Stimulated activated CD4-positive, alpha-beta T cell treated with anti-CD3 and anti-CD28 coated beads, Interleukin-1b, Interleukin-23, amount 100 ng/mL, for 1 hour (primary cell): ENCODE results near the gene FKBP10.
"Not testable (repeated sequence)": the region's sequence is repeated elsewhere in the genome, so short reads cannot be mapped to it uniquely, and the experiment has no call there.

ENCODE experiments used
- DNase-seq, 2 donors: peaks; one replicate each; pipeline ENCODE4 v3.0.0-alpha.2; 2020; ENCODE audit warnings: low read depth in 2 of 2

Gene FKBP10

GRCh38 chr17:41810659-41811548 is 1.9 kb upstream of the FKBP10 start:
- peak in 1 of 2 donors; percentile 10 for DNase-seq

DNA sequence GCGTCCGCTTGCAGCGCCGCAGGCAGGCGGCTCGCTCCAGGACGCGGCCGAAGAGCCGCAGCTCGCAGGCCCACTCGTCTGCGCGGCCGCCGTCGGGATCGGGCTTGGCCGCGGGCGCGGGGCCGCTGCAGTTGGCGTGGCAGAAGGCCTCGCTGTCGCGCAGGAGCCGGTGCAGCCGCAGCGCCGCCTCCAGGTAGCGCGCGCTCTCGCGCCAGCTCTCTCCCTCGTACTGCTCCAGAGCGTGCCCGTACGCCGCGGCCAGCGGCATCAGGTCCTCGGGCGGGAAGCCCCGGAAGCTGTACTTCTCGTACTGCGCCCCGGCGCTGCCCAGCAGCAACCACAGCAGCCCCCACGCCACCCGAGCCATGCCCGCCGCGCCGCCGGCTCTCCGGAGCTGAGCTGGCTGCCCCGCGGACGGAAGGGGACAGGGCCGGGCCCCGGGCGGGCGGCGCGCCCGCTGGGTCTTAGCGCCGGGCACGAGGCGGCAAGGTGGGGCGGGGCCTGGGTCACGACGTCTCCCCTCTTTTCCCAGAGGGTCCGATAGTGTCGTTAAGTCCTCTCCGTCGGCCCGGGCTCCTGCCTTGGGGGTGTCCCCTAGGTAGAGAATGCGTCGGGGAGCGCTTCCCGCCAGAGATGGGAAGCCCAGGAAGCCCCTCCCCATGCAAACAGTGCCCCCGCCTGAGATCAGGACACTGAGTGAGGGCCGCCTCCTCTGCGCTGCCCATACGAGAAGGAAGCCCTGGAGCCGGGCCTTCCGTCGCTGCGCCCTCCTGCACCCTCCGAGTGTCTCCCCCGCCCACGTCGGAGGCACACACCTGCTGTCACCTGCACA is 1.0 kb upstream of the FKBP10 start, which contains the start of gene P3H4:
Gene P3H4, minus strand, starts transcription at position 401 of the 832 bp plus-strand sequence. Its CDS starts 34 bp downstream, at position 367.
- DNase-seq: peak; percentile 29 to 46

- DNase-seq: no peak
Observed at GRCh38 chr17:41813152-41813680, 412 bp downstream of the FKBP10 start.

GRCh38 chr17:41813699-41814124 is 908 bp downstream of the FKBP10 start:
- no peak for DNase-seq

DNA sequence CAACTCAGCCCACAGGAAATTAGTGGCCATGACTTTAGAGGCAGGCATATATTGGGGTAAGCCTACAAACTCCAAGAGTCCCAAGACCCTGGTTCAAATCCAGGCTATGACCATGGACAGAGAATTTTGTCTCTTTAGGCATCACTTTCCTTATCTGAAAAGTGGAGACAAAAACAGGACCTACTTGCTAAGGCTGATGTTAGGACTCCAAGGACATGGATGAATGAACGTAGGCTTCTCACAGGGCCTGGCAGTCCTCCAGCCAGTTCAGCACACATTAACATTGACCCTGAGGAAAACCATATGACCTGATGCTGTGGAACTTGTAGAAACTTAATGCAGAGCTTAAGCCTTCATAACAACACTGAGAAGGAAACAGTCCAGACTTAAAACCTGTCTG is 1.4 kb downstream of the FKBP10 start:
- no peak for DNase-seq

DNA sequence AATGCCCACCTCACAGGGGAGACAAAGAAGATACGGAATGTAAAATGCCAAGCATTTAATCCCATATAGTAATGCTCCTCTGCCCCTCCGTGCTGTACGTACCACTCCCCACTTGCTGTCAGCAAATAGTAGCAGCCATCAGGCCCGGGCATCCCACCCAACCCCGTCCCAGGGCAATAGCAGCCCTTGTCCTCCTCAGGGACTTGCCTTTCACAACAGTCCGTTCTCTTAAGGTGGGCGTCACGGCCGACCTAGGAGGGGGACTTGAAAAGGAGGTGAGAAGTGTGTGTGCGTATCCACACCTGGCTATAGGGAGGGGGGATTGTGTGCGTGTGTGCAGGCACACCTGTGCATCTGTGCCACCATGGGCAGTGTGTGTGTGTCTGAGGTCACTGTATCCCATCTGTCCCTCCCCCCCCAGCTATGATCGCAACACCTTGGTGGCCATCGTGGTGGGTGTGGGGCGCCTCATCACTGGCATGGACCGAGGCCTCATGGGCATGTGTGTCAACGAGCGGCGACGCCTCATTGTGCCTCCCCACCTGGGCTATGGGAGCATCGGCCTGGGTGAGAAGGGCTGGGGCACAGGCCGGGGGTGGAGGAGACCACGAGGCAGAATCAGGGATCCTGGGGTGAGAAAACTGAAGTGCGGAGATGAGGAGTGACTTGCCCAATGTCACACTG is 4.0 kb downstream of the FKBP10 start:
- DNase-seq: no peak

- DNase-seq: no peak
Observed at GRCh38 chr17:41818024-41818423, 5.2 kb downstream of the FKBP10 start.

DNA sequence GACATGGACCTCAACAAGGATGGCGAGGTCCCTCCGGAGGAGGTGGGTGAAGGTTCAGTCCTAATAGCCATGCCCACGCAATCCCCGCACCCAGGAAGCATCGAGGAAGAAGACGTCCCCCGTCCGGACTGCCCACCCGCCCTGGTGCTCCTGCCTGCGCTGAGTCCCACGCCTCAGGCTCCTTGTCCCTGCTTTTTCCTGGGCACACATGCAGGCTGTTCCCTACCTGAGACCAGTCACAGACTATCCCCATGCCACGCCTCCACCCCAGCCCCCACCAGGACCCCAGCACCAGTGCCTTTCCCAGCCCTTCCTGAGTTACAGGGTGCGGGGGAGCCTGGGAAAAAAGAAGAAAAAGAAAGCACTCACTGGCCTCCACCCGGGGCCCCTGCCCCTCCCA is 9.0 kb downstream of the FKBP10 start:
- DNase-seq: no peak

DNA sequence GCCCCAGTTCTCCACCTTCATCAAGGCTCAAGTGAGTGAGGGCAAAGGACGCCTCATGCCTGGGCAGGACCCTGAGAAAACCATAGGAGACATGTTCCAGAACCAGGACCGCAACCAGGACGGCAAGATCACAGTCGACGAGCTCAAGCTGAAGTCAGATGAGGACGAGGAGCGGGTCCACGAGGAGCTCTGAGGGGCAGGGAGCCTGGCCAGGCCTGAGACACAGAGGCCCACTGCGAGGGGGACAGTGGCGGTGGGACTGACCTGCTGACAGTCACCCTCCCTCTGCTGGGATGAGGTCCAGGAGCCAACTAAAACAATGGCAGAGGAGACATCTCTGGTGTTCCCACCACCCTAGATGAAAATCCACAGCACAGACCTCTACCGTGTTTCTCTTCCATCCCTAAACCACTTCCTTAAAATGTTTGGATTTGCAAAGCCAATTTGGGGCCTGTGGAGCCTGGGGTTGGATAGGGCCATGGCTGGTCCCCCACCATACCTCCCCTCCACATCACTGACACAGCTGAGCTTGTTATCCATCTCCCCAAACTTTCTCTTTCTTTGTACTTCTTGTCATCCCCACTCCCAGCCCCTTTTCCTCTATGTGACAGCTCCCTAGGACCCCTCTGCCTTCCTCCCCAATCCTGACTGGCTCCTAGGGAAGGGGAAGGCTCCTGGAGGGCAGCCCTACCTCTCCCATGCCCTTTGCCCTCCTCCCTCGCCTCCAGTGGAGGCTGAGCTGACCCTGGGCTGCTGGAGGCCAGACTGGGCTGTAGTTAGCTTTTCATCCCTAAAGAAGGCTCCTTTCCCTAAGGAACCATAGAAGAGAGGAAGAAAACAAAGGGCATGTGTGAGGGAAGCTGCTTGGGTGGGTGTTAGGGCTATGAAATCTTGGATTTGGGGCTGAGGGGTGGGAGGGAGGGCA is 9.7 kb downstream of the FKBP10 start:
- DNase-seq: no peak

- DNase-seq: no peak
Observed at GRCh38 chr17:41823141-41823524, 10.3 kb downstream of the FKBP10 start.

DNA sequence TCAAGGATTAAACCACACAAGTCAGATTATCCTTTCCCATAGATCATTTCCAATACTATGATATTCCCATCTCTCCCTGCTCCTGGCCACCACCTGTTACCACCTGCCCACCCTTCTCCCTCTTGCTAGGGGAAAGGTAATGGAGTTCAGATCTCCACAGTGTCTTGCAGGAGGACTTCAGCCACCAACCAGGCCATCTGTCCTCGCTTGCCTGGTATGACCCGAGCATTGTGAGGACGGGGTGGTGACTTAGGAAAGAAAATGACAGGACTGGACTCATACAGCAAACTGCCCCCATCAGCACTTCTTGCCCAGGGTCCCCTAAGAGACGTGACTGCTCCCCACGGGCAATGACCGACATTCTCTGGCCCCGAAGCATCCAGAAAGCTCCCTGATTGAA is 10.8 kb downstream of the FKBP10 start:
- DNase-seq: no peak

GRCh38 chr17:41824086-41824485 is 11.3 kb downstream of the FKBP10 start:
- DNase-seq: no peak

DNA sequence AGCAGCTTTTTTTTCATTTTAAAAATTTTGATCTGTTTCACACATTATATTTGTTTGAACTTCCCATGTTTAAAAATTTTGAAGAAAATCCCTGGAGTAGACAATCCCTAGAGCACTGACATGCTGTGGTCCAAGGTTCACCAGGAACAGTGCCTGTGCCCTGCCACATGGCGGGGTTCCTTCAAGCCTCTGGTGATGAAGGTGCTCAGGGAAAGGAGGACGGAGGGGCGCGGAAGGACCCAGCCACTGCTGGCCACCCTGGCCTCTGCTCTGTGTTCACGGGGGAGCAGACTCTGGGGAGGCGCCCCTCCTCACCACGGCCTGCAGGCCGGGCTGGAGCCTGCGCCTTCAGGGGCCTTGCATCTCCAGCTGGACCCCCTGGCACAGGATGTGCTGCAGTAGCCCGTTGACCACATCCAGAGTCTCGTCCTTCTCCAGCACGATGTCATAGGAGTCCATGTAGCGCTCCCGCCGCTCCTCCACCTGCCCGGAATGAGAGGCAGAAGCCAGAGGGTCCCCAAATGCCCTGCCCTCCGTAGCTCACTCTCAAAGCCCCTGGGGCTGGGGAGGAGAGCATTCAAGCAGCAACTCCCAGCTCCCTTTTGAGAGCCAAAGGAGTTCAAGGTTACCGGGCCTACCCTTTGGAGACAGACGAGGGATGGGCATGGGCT is 12.5 kb downstream of the FKBP10 start:
- no peak for DNase-seq

DNA sequence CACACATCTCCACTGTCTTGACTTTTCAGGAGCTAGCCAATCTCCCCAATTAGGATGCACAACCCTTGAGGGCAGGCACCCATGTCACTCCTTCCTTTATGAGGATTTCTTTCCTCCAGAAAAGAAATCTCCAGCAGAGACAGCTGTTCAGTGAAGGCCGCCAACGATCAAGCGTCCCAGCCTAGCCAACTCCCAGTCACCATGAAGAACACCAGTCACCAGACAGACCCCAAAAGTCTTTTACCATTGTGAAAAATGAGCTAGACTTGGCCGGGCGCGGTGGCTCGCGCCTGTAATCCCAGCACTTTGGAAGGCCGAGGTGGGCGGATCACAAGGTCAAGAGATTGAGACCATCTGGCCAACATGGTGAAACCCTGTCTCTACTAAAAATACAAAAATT is 17.2 kb downstream of the FKBP10 start:
- DNase-seq: not testable (repeated sequence)

DNA sequence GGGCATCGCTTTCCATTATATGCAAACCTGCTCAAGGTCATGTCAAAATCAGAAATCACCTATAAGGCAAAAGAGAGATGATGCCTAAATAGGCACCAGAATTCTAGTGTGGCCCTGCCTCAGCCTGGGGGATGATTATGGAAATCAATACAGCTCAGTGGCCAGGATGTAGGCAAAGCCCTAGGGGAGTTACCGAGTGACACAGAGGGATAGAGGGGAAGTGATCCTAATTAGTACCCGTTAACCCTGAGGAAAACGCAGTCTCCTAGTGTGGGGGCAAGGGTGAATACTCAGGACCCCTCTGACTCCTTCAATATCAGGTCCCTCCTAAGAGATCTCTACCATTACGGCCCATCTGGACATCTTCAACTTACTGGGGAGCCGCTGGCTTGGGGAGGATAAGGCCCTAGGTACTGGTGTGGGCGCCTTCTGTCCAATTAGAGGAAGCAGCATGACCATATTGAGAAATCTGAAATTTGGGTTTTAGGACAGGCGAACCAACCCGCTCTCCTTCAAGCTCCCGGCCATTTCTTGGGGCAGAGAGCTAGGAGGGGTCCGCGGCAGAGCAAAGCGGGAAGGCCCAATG is 22.5 kb downstream of the FKBP10 start:
- DNase-seq: no peak

GRCh38 chr17:41835800-41836549 is 23.2 kb downstream of the FKBP10 start, which contains the start of gene NT5C3B:
NT5C3B (minus strand) TSS chr17:41836232; CDS start chr17:41836193, 39 bp downstream.
- peak in 1 of 2 donors; percentile 21 for DNase-seq

DNA sequence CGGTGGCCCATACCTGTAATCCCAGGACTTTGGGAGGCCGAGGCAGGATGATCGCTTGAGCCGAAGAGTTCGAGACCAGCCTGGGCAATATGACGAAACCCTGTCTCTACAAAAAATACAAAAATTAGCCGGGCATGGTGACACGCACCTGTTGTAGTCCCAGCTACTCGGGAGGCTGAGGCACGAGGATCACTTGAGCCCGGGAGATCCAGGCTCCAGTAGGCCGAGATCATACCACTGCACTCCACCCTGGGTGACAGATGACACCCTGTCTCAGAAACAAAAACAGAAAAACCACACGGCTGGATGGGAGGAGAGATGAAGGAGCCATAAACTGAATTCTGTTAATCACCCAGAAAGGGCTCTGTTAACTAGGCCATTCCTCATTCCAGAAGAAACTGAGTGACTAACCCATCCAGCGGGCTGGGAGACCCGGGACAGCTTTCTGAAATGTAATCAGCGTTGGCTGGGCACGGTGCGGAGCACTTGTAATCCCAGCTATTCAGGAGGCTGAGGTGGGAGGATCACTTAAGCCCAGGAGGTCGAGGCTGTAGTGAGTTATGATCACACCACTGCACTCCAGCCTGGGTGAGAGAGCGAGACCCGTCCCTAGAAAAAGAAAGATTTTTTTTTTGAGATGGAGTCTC is 23.9 kb downstream of the FKBP10 start:
- no peak for DNase-seq
